H1 (cell line): ENCODE data around the gene VRK2. TPM values are rescaled to one million over a fixed set of nuclear protein-coding genes. Genes with fewer than 3 reads are reported as not detected.

Experiments used
- CTCF ChIA-PET: fragments of 300-600 bp; sonication (Branson Sonifier 250); formaldehyde crosslinking; loops from one replicate; lab custom pipeline; 2021; ENCODE audit not compliant: partially characterized antibody; lab: Charles Lee
- POLR2A ChIA-PET: fragments of 300-600 bp; sonication (Branson Sonifier 250); formaldehyde crosslinking; loops from one replicate; lab custom pipeline; 2021; ENCODE audit warnings: inconsistent platforms; ENCODE audit not compliant: partially characterized antibody; lab: Charles Lee
- DNase-seq, 2 experiments: peaks; one replicate each; pipeline versions ENCODE4 v3.0.0 to v3.0.0-alpha.2; 2010 to 2022; ENCODE audit warnings: low spot score in 2 of 2, low read depth in 1 of 2, mixed read lengths in 1 of 2
- FAIRE-seq: peaks from 2 replicates; lab custom pipeline; 2011; peaks lifted over from hg19 to GRCh38; lab: Jason Lieb, UNC
- H2AFZ ChIP-seq: 2 replicates; pipeline ENCODE4 v1.8.1; 2012; ENCODE audit warnings: low read length, inconsistent platforms
- H2AK5ac ChIP-seq: 2 replicates; pipeline ENCODE4 v1.6.1; 2013; ENCODE audit warnings: low read depth, low read length
- H2BK120ac ChIP-seq: replicated peaks from 2 replicates; pipeline ENCODE3; 2013; ENCODE audit warnings: low read depth, low read length, inconsistent platforms
- H2BK12ac ChIP-seq: 2 replicates; pipeline ENCODE4 v1.6.1; 2013; ENCODE audit warnings: low read depth, low read length
- H2BK15ac ChIP-seq: 2 replicates; pipeline ENCODE4 v1.6.1; 2013; ENCODE audit warnings: low read length
- H2BK20ac ChIP-seq: 2 replicates; pipeline ENCODE4 v1.6.1; 2013; ENCODE audit warnings: low read length
- H2BK5ac ChIP-seq: 2 replicates; pipeline ENCODE4 v1.6.1; 2013; ENCODE audit warnings: low read depth, low read length
- H3K14ac ChIP-seq: 2 replicates; pipeline ENCODE4 v1.6.1; 2013; ENCODE audit warnings: inconsistent platforms; ENCODE audit not compliant: insufficient read length
- H3K18ac ChIP-seq: 2 replicates; pipeline ENCODE4 v1.6.1; 2013; ENCODE audit warnings: low read length; ENCODE audit errors: extremely low read depth
- H3K23ac ChIP-seq: 2 replicates; pipeline ENCODE4 v1.6.1; 2013; ENCODE audit warnings: inconsistent platforms; ENCODE audit not compliant: insufficient read length
- H3K23me2 ChIP-seq: 2 replicates; pipeline ENCODE4 v1.6.1; 2013; ENCODE audit warnings: low read depth, low read length
- H3K27ac ChIP-seq: 2 replicates; pipeline ENCODE4 v1.6.1; 2011; ENCODE audit warnings: low read depth, low read length, inconsistent platforms
- H3K27me3 ChIP-seq, 4 experiments: replicated peaks in 1 of 4; 1 replicate in 1 of 4; 2 replicates in 3 of 4; pipeline versions ENCODE4 v1.6.1 to v1.8.1; 2011 to 2013; ENCODE audit warnings: low read length in 3 of 4, mild to moderate bottlenecking in 3 of 4, inconsistent platforms in 2 of 4, mixed read lengths in 2 of 4, moderate library complexity in 1 of 4; ENCODE audit not compliant: control insufficient read depth in 3 of 4, insufficient read depth in 3 of 4; ENCODE audit errors: extremely low read depth in 1 of 4
- H3K36me3 ChIP-seq, 4 experiments: 2 replicates each; pipeline versions ENCODE4 v1.6.1 to v1.8.1; 2011 to 2013; ENCODE audit warnings: mild to moderate bottlenecking in 4 of 4, low read length in 3 of 4, moderate library complexity in 2 of 4, control low read depth in 1 of 4, inconsistent platforms in 1 of 4; ENCODE audit not compliant: insufficient read depth in 4 of 4, control insufficient read depth in 2 of 4
- H3K4ac ChIP-seq: replicated peaks from 2 replicates; pipeline ENCODE3; 2013; ENCODE audit warnings: low read length, low read depth, mixed read lengths, inconsistent platforms; ENCODE audit not compliant: insufficient read length
- H3K4me1 ChIP-seq, 4 experiments: replicated peaks in 1 of 4; 1 replicate in 1 of 4; 2 replicates in 3 of 4; pipeline versions ENCODE4 v1.6.1 to v1.8.1; 2011 to 2013; ENCODE audit warnings: low read length in 3 of 4, inconsistent platforms in 2 of 4, mixed read lengths in 1 of 4; ENCODE audit not compliant: insufficient read depth in 4 of 4, control insufficient read depth in 3 of 4
- H3K4me2 ChIP-seq, 2 experiments: 2 replicates each; pipeline versions ENCODE4 v1.6.1 to v1.8.1; 2011 to 2013; ENCODE audit warnings: low read depth in 2 of 2, low read length in 2 of 2, control low read depth in 1 of 2, inconsistent platforms in 1 of 2, mild to moderate bottlenecking in 1 of 2; ENCODE audit not compliant: insufficient read depth in 1 of 2
- H3K4me3 ChIP-seq, 4 experiments: fragments of 200-600, 300-600 bp in 1 of 4; sonication (generic), shearing (Covaris generic), sonication (Bioruptor Twin) in 1 of 4; 2 replicates each; pipeline versions ENCODE4 v1.5.1 to v1.8.1; 2011 to 2016; ENCODE audit warnings: low read length in 4 of 4, low read depth in 3 of 4, control low read depth in 2 of 4, inconsistent platforms in 2 of 4, mild to moderate bottlenecking in 2 of 4, mixed read lengths in 1 of 4, moderate library complexity in 1 of 4; ENCODE audit not compliant: insufficient read depth in 2 of 4; ENCODE audit errors: extremely low read depth in 1 of 4
- H3K56ac ChIP-seq: replicated peaks from 2 replicates; pipeline ENCODE3; 2013; ENCODE audit warnings: low read depth, mild to moderate bottlenecking, mixed read lengths, low read length, inconsistent platforms; ENCODE audit not compliant: insufficient read length
- H3K79me1 ChIP-seq: 2 replicates; pipeline ENCODE4 v1.6.1; 2013; ENCODE audit warnings: low read depth, low read length, control low read depth
- H3K79me2 ChIP-seq, 2 experiments: 2 replicates each; pipeline versions ENCODE4 v1.6.1 to v1.8.1; 2012 to 2013; ENCODE audit warnings: low read length in 2 of 2, mild to moderate bottlenecking in 2 of 2, inconsistent platforms in 1 of 2; ENCODE audit not compliant: insufficient read depth in 2 of 2, control insufficient read depth in 1 of 2
- H3K9ac ChIP-seq, 4 experiments: replicated peaks in 1 of 4; 1 replicate in 1 of 4; 2 replicates in 3 of 4; pipeline versions ENCODE4 v1.6.1 to v1.8.1; 2011 to 2013; ENCODE audit warnings: low read depth in 3 of 4, low read length in 3 of 4, control low read depth in 2 of 4, mild to moderate bottlenecking in 2 of 4, moderate library complexity in 2 of 4, inconsistent platforms in 1 of 4; ENCODE audit errors: extremely low read depth in 1 of 4
- H3K9me3 ChIP-seq, 2 experiments: 2 replicates each; pipeline versions ENCODE4 v1.6.1 to v1.8.1; 2012 to 2013; ENCODE audit warnings: mild to moderate bottlenecking in 2 of 2, moderate library complexity in 2 of 2, control low read depth in 1 of 2, inconsistent platforms in 1 of 2, low read depth in 1 of 2, low read length in 1 of 2, mixed read lengths in 1 of 2; ENCODE audit not compliant: insufficient read depth in 2 of 2
- H4K20me1 ChIP-seq, 2 experiments: replicated peaks in 1 of 2; 2 replicates each; pipeline versions ENCODE3 to v1.8.1; 2011 to 2013; ENCODE audit warnings: inconsistent platforms in 2 of 2, low read length in 2 of 2, mild to moderate bottlenecking in 1 of 2; ENCODE audit not compliant: insufficient read depth in 2 of 2, control insufficient read depth in 1 of 2
- H4K5ac ChIP-seq: 2 replicates; pipeline ENCODE4 v1.6.1; 2013; ENCODE audit warnings: low read length, low read depth, mixed read lengths, inconsistent platforms; ENCODE audit not compliant: insufficient read length
- H4K8ac ChIP-seq: 2 replicates; pipeline ENCODE4 v1.8.0; 2013; ENCODE audit warnings: mild to moderate bottlenecking, moderate library complexity, low read length, inconsistent platforms; ENCODE audit not compliant: insufficient read depth; ENCODE audit errors: extremely low read depth
- H4K91ac ChIP-seq: replicated peaks from 2 replicates; pipeline ENCODE3; 2013; ENCODE audit warnings: low read length, mixed read lengths, inconsistent platforms; ENCODE audit not compliant: insufficient read length
- BCL11A ChIP-seq, 2 experiments: IDR thresholded peaks; one replicate each; pipeline ENCODE4 v1.6.1; 2011; ENCODE audit warnings: low read depth in 2 of 2, low read length in 2 of 2, mild to moderate bottlenecking in 2 of 2
- CBX5 ChIP-seq: fragments of 300-800, 300-1000 bp; sonication (generic); IDR thresholded peaks from 2 replicates; pipeline ENCODE4 v1.7.1; 2016; ENCODE audit warnings: antibody characterized with exemption, low read length, low read depth
- GABPA ChIP-seq: IDR thresholded peaks from 2 replicates; pipeline ENCODE4 v1.6.1; 2011; ENCODE audit warnings: mild to moderate bottlenecking, low read length, moderate library complexity, borderline replicate concordance; ENCODE audit not compliant: insufficient read depth
- GTF2F1 ChIP-seq: IDR thresholded peaks from 2 replicates; pipeline ENCODE4 v1.6.1; 2012; ENCODE audit warnings: low read depth, low read length, improper control_type of control experiment, borderline replicate concordance
- KDM5A ChIP-seq: fragments of 200-600 bp; IDR thresholded peaks from 2 replicates; pipeline ENCODE4 v1.7.1; 2012; ENCODE audit warnings: mild to moderate bottlenecking, low read length, inconsistent platforms, mixed read lengths
- RBBP5 ChIP-seq: IDR thresholded peaks from 2 replicates; pipeline ENCODE4 v1.7.1; 2012; ENCODE audit warnings: low read depth, mild to moderate bottlenecking, inconsistent platforms, low read length, moderate library complexity, borderline replicate concordance
- RNF2 ChIP-seq: fragments of 200-900, 300-1000 bp; sonication (generic); IDR thresholded peaks from 2 replicates; pipeline ENCODE4 v1.7.1; 2016; ENCODE audit warnings: borderline replicate concordance, low read depth, mild to moderate bottlenecking, antibody characterized with exemption, low read length; ENCODE audit not compliant: poor library complexity, severe bottlenecking; ENCODE audit errors: missing control alignments
- SIN3A ChIP-seq, 2 experiments: IDR thresholded peaks in 1 of 2; conservative IDR thresholded peaks in 1 of 2; 2 replicates each; pipeline ENCODE4 v1.6.1; 2011 to 2012; ENCODE audit warnings: low read length in 2 of 2, improper control_type of control experiment in 1 of 2, low read depth in 1 of 2, mild to moderate bottlenecking in 1 of 2
- SIRT6 ChIP-seq: IDR thresholded peaks from one replicate; pipeline ENCODE4 v1.7.1; 2012; ENCODE audit warnings: low read length, inconsistent platforms
- SP1 ChIP-seq: IDR thresholded peaks from 2 replicates; pipeline ENCODE4 v1.6.1; 2011; ENCODE audit warnings: low read depth, low read length
- SP2 ChIP-seq: IDR thresholded peaks from 2 replicates; pipeline ENCODE4 v1.6.1; 2012; ENCODE audit warnings: mild to moderate bottlenecking, low read length, inconsistent platforms
- WGBS, 2 experiments: shearing (Covaris generic) in 1 of 2; methylation state at CpG; one replicate each; pipeline versions ENCODE4 v1.1.6 to v1.1.7; 2013 to 2015; ENCODE audit warnings: low lambda C conversion rate in 2 of 2, mixed read lengths in 2 of 2, inconsistent platforms in 1 of 2, low coverage in 1 of 2, missing lambda C conversion rate in 1 of 2; ENCODE audit not compliant: insufficient replicate concordance in 2 of 2, insufficient coverage in 1 of 2, insufficient read length in 1 of 2; ENCODE audit errors: extremely low coverage in 1 of 2, missing lambda C conversion rate in 1 of 2; 5-methylcytosine and 5-hydroxymethylcytosine counted together
- polyA plus RNA-seq, 7 experiments: library from polyadenylated mRNA; depleted of rRNA in 3 of 7; stranded (reverse) in 5 of 7; unstranded in 2 of 7; fragments of >200 nt in 5 of 7; fragments of 200-250 nt in 2 of 7; gene quantifications; 1 replicate in 5 of 7; 2 replicates in 1 of 7; 4 replicates in 1 of 7; pipeline versions ENCODE4 v1.2.1 to v1.2.3, GENCODE V29; 2011 to 2013; ENCODE audit warnings: missing spikeins in 2 of 7, mixed read lengths in 2 of 7
- total RNA-seq: library from RNA; stranded (reverse); fragmentation: NEBNext Ultra II Directional; extraction: Animal tissue kit (Norgen Biotek cat#: 25700); gene quantifications from 2 replicates; pipeline ENCODE4 v1.2.1, GENCODE V29; 2021
- TF ChIP-seq, protein P1 (sequence below): IDR thresholded peaks from 2 replicates; pipeline ENCODE4 v1.6.1; 2011; ENCODE audit warnings: low read length, improper control_type of control experiment

The VRK2 gene
- total and polyA plus RNA-seq, 2 of the 8 experiments (the other 6 are each of a cell fraction or from before 2014, with no cell fraction given): 7.6 to 27.8 TPM

DNA sequence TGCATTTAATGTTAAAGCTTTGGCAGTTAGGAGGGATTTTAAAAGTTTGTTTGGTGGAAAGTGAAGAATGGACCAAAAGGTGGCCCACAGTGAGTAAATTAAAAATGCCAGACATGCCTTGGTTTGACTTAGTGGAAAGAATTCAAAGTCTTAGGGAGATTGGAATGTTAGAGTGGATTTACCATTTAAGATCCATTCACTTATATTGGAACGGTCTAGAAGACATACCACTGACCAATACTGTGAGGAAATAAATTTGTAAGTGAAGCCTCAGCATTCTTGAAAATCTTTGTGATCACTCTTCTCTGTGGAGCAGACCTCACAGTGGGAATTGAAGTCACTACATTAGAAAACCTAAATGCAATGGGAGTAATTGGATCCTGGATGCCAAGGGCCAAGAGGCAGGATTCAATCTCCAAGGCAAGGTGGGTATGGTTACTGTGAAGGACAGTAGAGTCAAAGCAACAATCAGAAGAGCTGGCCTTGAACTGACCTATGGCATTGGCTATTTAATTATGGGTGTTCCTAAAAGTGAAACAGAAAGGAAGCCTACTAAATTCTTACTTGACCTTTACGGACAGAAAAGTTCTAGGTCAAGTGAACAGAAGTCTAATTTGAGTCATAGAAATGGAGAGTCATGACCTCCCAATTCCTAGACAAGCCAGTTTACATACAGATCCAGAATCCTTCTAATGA lies 40.2 kb upstream of the VRK2 start:
- DNase-seq (no peak), FAIRE-seq (no peak)
- H4K20me1 ChIP-seq: no peaks in the 10 kb centered on the region
- no peak overlapping the region for H2BK120ac ChIP-seq
- H2BK20ac ChIP-seq: no peak overlapping the region
- no peak overlapping the region for H2AFZ ChIP-seq
- H2BK12ac ChIP-seq: no peak overlapping the region
- no peaks in the 10 kb centered on the region for H3K36me3 ChIP-seq
- H4K5ac ChIP-seq: no peak overlapping the region
- no peak overlapping the region for H3K4ac ChIP-seq
- H3K79me1 ChIP-seq: no peaks in the 10 kb centered on the region
- H3K27me3 ChIP-seq: peaks cover 0 to 1% (median 0%) of the 10 kb centered on the region in 4 experiments; a peak in 1 of 7 replicates
- H2AK5ac ChIP-seq: no peak overlapping the region
- no peaks in the 10 kb centered on the region for H3K79me2 ChIP-seq
- no peak overlapping the region for H4K8ac ChIP-seq
- H3K23me2 ChIP-seq: no peaks in the 10 kb centered on the region
- WGBS, 2 experiments: 80% methylated on average over 2 of the region's 2 CpGs; no CpG with 5 or more reads in 1 of the 2 experiments
- H2BK5ac ChIP-seq: no peak overlapping the region
- no peaks in the 10 kb centered on the region for H3K4me1 ChIP-seq
- H3K18ac ChIP-seq: no peak overlapping the region
- H3K4me2 ChIP-seq: no peak overlapping the region
- no peak overlapping the region for H3K56ac ChIP-seq
- H3K27ac ChIP-seq: no peak overlapping the region
- ChIA-PET CTCF (interaction anchor here (1.2 kb wide), 1 partner anchor 18 kb away, joined by 4 read pairs; no protein-coding TSS in a partner anchor), POLR2A (no interaction called here)
- H3K14ac ChIP-seq: no peak overlapping the region
- no peak overlapping the region for H3K4me3 ChIP-seq
- H4K91ac ChIP-seq: no peak overlapping the region
- no peak overlapping the region for H3K9ac ChIP-seq
- H3K23ac ChIP-seq: no peak overlapping the region
- no peaks in the 10 kb centered on the region for H3K9me3 ChIP-seq
- H2BK15ac ChIP-seq: no peak overlapping the region
- TF ChIP-seq KDM5A (no peak), SP2 (no peak), SIN3A (conservative IDR thresholded peaks at IDR 0.05 in 1 of 2, IDR thresholded peaks at IDR 0.05 in 1 of 2; ENCODE audit: low read depth in 1 of 2, low read length in 2 of 2) (no peak), SP1 (no peak), RBBP5 (no peak), GABPA (no peak), SIRT6 (no peak), RNF2 (no peak), GTF2F1 (no peak), CBX5 (no peak), BCL11A (IDR thresholded peaks at IDR 0.05; ENCODE audit: low read depth in 2 of 2, low read length in 2 of 2) (no peak)
- TF ChIP-seq, protein P1, sequence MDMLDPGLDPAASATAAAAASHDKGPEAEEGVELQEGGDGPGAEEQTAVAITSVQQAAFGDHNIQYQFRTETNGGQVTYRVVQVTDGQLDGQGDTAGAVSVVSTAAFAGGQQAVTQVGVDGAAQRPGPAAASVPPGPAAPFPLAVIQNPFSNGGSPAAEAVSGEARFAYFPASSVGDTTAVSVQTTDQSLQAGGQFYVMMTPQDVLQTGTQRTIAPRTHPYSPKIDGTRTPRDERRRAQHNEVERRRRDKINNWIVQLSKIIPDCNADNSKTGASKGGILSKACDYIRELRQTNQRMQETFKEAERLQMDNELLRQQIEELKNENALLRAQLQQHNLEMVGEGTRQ: no peak
